ACC112 (cell line): ENCODE results near the gene PIK3C2G.

Experiments used
- H2AFZ ChIP-seq: fragments of 200-600 bp; sonication (generic); one replicate; pipeline ENCODE4 v1.6.0; 2017; ENCODE audit warnings: antibody characterized with exemption, low read length; ENCODE audit not compliant: unreplicated experiment
- H3K27ac ChIP-seq: fragments of 200-600 bp; sonication (generic); 2 replicates; pipeline ENCODE4 v1.5.1; 2014; ENCODE audit warnings: low read depth, mild to moderate bottlenecking, antibody characterized with exemption, low read length, moderate library complexity
- H3K27me3 ChIP-seq: fragments of 200-600 bp; sonication (generic); 2 replicates; pipeline ENCODE4 v1.6.1; 2014; ENCODE audit warnings: mild to moderate bottlenecking, antibody characterized with exemption, low read length, moderate library complexity, mixed read lengths; ENCODE audit not compliant: insufficient read depth
- H3K36me3 ChIP-seq: fragments of 200-600 bp; sonication (generic); 2 replicates; pipeline ENCODE4 v1.6.1; 2016; ENCODE audit warnings: mild to moderate bottlenecking, antibody characterized with exemption, low read length, moderate library complexity, mixed read lengths; ENCODE audit not compliant: insufficient read depth
- H3K4me1 ChIP-seq: fragments of 200-600 bp; sonication (generic); one replicate; pipeline ENCODE4 v1.6.1; 2016; ENCODE audit warnings: low read length, mixed read lengths; ENCODE audit not compliant: insufficient read depth, unreplicated experiment, control insufficient read depth
- H3K4me3 ChIP-seq: fragments of 200-600 bp; sonication (generic); 2 replicates; pipeline ENCODE4 v1.5.1; 2014; ENCODE audit warnings: mild to moderate bottlenecking, low read depth, low read length
- H3K79me2 ChIP-seq: fragments of 200-600 bp; sonication (generic); one replicate; pipeline ENCODE4 v1.6.0; 2016; ENCODE audit warnings: low read length; ENCODE audit not compliant: control insufficient read depth, unreplicated experiment, insufficient read depth

The PIK3C2G gene

DNA sequence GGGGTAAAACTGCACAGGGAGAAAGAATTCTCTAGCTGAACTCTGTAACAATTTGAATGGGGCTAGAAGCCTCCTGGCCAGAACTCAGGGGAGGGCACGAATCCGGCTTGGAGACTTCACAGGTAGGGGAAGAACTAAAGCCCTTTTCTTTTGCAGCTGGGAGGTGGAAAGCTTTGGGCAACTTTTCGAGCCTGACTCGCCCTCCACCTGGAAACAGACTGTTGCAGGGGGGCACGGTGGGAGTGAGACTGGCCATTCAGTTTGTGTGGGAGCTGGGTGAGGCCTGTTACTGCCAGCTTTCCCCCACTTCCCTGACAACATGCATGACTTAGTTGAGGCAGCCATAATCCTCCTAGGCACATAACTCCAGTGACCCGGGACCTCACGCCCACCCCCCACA, 340.6 kb downstream of the PIK3C2G start:
- Histone ChIP-seq H3K4me3 (no peak overlapping the region), H3K79me2 (no peaks in the 10 kb centered on the region), H3K36me3 (no peaks in the 10 kb centered on the region), H3K27me3 (no peaks in the 10 kb centered on the region), H3K4me1 (no peaks in the 10 kb centered on the region), H2AFZ (no peak overlapping the region), H3K27ac (no peak overlapping the region)

DNA sequence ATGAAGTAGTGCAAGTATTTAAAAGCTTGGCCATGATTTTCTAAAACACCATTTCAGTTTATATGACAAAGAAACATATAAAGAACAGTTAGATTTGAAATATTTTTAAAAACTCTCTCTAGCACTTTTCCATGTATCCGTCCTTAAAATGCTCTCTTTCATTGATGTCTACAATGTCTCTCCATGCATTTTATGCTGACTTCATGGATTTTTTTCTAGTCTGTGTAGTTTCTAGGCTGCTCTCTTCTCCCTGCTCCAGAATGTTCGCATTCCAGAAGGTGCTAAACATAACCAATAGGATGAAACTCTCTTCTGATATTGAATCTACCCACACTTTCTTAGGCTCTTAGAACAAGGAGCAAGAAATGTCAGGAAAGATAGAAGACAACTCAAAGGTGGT, 351.7 kb downstream of the PIK3C2G start:
- Histone ChIP-seq H3K36me3 (no peaks in the 10 kb centered on the region), H3K4me3 (no peak overlapping the region), H2AFZ (no peak overlapping the region), H3K27me3 (no peaks in the 10 kb centered on the region), H3K4me1 (no peaks in the 10 kb centered on the region), H3K27ac (no peak overlapping the region), H3K79me2 (no peaks in the 10 kb centered on the region)

DNA sequence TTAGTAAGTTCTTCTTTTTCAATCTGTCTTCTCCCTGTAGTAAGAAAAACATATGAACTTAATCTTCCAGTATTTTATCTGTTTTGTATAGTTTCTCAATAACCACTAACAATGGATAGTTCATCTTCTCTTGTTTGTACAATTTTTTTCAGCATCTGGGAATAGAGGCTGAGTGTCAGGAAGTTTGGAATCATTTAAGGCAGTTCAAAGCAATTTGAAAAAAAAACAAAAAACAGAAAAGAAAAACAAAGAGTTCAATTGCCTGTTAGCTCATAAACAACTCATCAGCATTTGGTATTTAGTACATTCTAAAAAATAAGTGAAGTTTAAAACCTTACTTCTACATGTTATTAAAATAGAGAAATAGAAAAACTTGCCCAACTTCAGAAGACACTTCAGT, 359.7 kb downstream of the PIK3C2G start:
- no peaks in the 10 kb centered on the region for H3K36me3 ChIP-seq
- H3K4me1 ChIP-seq, result no peaks in the 10 kb centered on the region
- H3K79me2 ChIP-seq, result no peaks in the 10 kb centered on the region
- no peak overlapping the region for H3K27ac ChIP-seq
- no peaks in the 10 kb centered on the region for H3K27me3 ChIP-seq
- no peak overlapping the region for H3K4me3 ChIP-seq
- no peak overlapping the region for H2AFZ ChIP-seq

DNA sequence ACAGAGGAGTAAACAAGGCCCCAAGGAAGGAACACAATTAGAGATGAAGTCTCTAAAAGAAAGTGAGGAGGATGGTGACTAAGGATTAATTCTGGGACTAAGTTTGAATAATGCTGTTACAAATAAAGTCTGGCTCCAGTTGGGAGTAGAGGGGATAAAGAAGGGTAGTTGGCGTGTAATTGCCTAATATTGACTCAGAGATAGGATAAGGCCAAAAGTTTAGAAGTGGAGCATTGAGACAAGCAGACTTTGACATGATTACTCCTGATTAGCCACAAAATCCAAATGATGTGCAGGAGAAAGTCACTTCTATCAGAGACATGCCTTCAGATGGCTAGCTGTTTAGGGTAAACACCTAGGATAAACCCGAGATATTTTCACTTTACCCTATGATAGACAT, 368.1 kb downstream of the PIK3C2G start:
- Histone ChIP-seq H3K4me1 (no peaks in the 10 kb centered on the region), H2AFZ (no peak overlapping the region)

DNA sequence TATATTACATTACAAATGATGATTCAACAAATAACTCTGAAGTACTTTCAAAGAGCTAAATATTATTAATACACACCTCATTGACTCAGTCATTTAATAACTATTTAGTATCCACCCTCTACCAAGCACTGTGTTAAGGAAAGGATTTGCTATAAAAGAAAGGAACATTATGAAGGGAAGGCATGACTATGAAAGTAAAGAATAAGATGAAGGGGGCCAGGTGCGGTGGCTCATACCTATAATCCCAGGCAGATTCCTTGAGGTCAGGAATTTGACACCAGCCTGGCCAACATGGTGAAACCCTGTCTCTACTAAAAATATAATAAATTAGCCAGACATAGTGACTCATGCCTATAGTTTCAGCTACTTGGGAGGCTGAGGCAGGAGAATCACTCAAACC, 368.6 kb downstream of the PIK3C2G start:
- no peaks in the 10 kb centered on the region for H3K36me3 ChIP-seq
- no peak overlapping the region for H3K4me3 ChIP-seq
- no peaks in the 10 kb centered on the region for H3K4me1 ChIP-seq
- no peak overlapping the region for H3K27ac ChIP-seq
- no peaks in the 10 kb centered on the region for H3K79me2 ChIP-seq
- no peak overlapping the region for H2AFZ ChIP-seq
- no peaks in the 10 kb centered on the region for H3K27me3 ChIP-seq

More for the DNA sequence above, 368.1 kb downstream of the PIK3C2G start:
- Histone ChIP-seq H3K27me3 (no peaks in the 10 kb centered on the region), H3K36me3 (no peaks in the 10 kb centered on the region), H3K4me3 (no peak overlapping the region), H3K27ac (no peak overlapping the region), H3K79me2 (no peaks in the 10 kb centered on the region)

DNA sequence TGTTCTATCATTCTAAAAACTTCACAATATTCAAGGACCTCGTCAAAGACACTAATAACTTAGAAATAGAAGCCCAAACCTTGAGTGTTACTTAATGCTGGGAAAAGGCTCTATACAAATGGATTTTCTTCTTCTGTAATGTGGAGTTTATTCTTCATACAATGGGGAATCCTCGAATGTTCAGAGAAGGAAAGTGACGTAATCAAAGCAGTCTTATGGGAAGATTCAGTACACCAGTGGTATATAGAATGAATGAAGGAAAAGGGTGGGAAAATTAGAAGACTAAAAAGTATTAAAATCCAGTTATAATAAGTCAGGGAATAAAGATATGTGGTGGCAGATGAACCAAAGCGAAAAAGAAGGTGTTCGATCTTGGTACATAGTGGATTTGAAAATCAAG, 370.0 kb downstream of the PIK3C2G start:
- Histone ChIP-seq H3K4me3 (no peak overlapping the region), H3K27ac (no peak overlapping the region), H3K27me3 (no peaks in the 10 kb centered on the region), H3K4me1 (no peaks in the 10 kb centered on the region), H3K36me3 (no peaks in the 10 kb centered on the region), H2AFZ (no peak overlapping the region), H3K79me2 (no peaks in the 10 kb centered on the region)

DNA sequence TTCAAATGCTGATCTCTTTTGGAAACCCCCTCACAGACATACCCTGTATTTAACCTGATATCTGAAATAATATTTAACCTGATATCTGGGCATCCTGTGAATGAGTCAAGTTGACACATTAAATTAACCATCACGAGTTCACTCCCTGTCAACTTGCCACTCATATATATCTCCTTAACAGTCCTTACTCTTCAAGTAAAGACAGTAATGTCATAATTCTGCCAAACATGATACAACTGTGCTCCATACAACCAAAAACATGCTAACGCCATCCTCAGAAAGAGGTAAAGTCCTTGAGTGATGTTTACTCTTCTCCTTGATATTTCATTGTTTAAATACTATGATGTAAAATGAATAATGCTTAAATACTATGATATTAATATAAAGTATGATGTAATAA, 371.5 kb downstream of the PIK3C2G start:
- Histone ChIP-seq H3K27ac (no peak overlapping the region), H3K36me3 (no peaks in the 10 kb centered on the region), H2AFZ (no peak overlapping the region), H3K4me1 (no peaks in the 10 kb centered on the region), H3K4me3 (no peak overlapping the region), H3K79me2 (no peaks in the 10 kb centered on the region), H3K27me3 (no peaks in the 10 kb centered on the region)

DNA sequence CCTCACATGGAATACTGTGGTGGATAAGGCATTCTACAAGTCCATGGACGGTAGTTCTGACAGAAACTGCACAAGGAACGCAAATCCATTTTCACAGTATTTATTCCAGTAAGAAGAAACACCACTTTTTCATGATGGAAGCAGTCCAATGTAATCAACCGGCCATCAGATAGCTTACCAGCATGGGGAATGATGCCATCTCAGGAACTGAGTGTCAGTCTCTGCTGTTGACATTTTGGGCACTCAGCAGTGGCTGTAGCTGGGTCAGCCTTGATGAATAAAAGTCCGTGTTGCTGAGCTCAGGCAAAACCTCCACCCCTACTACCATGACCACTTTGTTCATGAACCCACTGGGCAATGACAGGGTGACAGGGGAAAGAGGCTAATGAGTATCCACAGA, 373.1 kb downstream of the PIK3C2G start:
- H3K27me3 ChIP-seq, result no peaks in the 10 kb centered on the region
- no peaks in the 10 kb centered on the region for H3K36me3 ChIP-seq
- no peak overlapping the region for H2AFZ ChIP-seq
- H3K79me2 ChIP-seq, result no peaks in the 10 kb centered on the region
- H3K27ac ChIP-seq, result no peak overlapping the region
- no peaks in the 10 kb centered on the region for H3K4me1 ChIP-seq
- H3K4me3 ChIP-seq, result no peak overlapping the region

DNA sequence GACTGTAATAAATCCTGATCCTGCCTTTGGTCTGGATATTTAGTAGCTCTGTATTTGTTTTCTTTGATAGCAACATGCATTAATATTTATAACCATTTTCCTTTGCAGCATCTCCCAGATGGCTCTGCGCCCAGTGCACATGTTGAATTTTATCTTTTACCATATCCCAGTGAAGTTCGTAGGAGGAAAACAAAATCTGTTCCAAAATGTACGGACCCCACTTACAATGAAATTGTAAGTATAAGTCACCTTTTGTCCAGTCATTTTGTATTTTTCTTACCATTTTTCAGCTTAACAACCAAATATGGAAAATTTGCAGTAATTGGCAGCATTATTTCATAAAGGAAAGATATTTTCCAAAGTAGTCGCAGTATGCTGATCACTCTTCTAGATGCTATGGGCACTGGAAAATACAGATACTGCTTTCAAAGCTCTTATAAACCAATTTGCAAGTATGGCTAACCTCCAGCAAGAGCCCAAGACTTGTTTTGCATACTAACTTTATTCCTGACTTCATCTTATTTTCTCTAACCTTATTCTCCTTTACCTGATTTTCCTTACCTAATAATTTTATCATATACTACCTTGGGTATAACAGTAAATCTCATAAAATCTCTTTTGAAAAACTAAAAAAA, 379.1 kb downstream of the PIK3C2G start:
- no peaks in the 10 kb centered on the region for H3K4me1 ChIP-seq
- H2AFZ ChIP-seq, result no peak overlapping the region
- no peaks in the 10 kb centered on the region for H3K36me3 ChIP-seq
- H3K4me3 ChIP-seq, result no peak overlapping the region
- H3K27ac ChIP-seq, result no peak overlapping the region
- H3K79me2 ChIP-seq, result no peaks in the 10 kb centered on the region
- H3K27me3 ChIP-seq, result no peaks in the 10 kb centered on the region

DNA sequence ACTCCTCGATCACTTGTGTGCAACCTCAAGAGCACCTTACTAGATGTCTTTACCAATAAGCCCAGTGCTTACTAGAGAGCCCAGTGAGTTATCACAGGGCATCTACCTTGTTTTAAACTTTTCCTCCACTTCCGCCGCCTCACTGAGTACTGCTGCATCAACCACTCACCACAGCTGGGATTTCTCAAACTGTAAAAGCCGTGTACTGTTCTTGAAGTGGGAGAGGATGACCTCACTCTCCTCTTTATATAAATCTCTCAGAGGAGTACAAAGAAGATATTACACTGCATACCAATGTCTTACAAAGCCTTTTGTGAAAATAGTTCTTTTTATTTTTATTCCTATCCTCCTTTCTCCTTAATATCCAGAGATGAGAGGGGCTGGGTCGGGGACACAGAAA, 382.4 kb downstream of the PIK3C2G start:
- Histone ChIP-seq H3K4me1 (no peaks in the 10 kb centered on the region), H3K36me3 (no peaks in the 10 kb centered on the region), H3K79me2 (no peaks in the 10 kb centered on the region), H3K27ac (no peak overlapping the region), H3K27me3 (no peaks in the 10 kb centered on the region), H3K4me3 (no peak overlapping the region), H2AFZ (no peak overlapping the region)

DNA sequence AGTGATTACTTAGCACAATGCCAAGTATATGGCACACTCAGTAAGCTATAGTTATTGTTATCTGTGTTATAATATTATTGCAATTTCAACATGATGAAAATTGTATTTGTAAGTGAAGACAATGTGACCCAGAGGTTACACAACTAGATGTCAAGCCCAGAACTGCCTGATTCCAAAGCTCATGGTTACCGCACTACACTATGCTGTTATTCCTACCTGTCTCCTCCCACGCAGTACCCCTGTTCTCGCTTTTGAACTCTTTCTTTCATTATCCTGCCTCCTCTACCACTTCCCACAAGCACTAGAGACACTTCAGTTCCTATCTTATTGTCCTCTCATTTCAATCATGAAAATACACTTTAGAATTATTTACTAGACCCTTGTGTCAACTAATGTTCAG, 383.2 kb downstream of the PIK3C2G start:
- no peaks in the 10 kb centered on the region for H3K27me3 ChIP-seq
- H3K27ac ChIP-seq, result no peak overlapping the region
- no peak overlapping the region for H2AFZ ChIP-seq
- H3K4me1 ChIP-seq, result no peaks in the 10 kb centered on the region
- no peak overlapping the region for H3K4me3 ChIP-seq
- no peaks in the 10 kb centered on the region for H3K36me3 ChIP-seq
- no peaks in the 10 kb centered on the region for H3K79me2 ChIP-seq
